ENCODE data around the gene SYNJ1. TPM values are rescaled to one million over a fixed set of nuclear protein-coding genes. Genes with fewer than 3 reads are reported as not detected.
A peak's percentile ranks its signal among the peaks of the same experiment; 100 is the strongest.

SYNJ1 gene
- total and polyA plus RNA-seq, 4 donors = 8.0 to 27.4 (median 13.8) TPM

DNA sequence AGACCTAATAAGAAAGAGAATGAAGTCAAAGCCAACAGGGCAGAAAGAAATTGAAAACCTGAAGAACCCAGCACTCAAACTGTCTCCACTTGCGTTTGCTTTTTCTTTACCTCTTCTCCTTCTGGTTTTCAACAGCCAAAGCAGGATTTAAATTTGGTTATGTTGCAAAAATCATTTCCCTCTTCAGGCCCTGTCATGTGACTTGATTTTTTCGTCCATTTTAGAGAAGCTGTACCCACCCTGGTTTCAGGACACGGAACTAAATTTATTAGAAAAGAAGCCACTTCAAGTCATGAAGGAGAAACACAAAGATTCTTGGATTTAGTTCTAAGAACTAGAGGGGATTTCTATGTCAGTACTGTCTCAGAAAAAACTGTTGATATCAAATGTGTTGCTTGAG is 1.0 kb upstream of the SYNJ1 start:
- intact Hi-C loops (cut with DNase I) = loop anchor here (1.0 to 5.0 kb wide), 2 partner anchors 38 to 43 kb away; no protein-coding TSS in a partner anchor
- Histone ChIP-seq H3K4me1 (ENCODE audit: control insufficient read depth in 1 of 2, insufficient read depth in 2 of 2, low read length in 2 of 2) (peaks cover 0 to under 1% of the 10 kb centered on the region in 2 donors), H3K4me3 (ENCODE audit: low read length in 2 of 2) (peak overlapping the region in 1 of 2 donors; percentile 78), H3K27ac (ENCODE audit: low read depth in 1 of 2, low read length in 2 of 2) (no peak overlapping the region), H3K36me3 (ENCODE audit: control insufficient read depth in 1 of 2, insufficient read depth in 2 of 2, low read length in 1 of 2) (no peaks in the 10 kb centered on the region), H3K27me3 (ENCODE audit: control insufficient read depth in 1 of 2, insufficient read depth in 2 of 2, low read length in 1 of 2) (no peaks in the 10 kb centered on the region), H3K9me3 (ENCODE audit: control insufficient read depth, low read length) (no peaks in the 10 kb centered on the region)
- 65 to 71% methylated on average over 3 of the region's 3 CpGs for WGBS, 2 donors
- ATAC-seq (ENCODE audit: low FRiP score) (no peak), DNase-seq (no peak)

DNA sequence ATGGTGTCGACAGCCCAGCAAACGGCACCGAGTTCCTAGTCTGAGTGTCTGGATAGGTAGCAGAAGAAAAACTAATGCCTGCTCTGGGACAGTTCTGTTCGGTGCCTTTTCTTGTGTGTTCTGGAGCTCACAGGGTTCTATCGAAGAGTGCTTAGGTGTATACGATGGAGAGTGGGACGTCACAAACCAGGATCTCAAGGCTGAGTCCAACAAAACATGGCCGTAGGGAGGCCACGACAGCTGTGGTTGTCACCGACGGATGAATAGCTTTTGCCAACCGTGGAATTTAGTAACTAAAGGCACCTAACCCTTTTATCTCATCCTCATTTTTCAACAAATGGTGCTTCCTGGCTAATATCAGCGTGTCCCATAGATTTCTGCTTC is 635 bp upstream of the SYNJ1 start:
- intact Hi-C loops (cut with DNase I) = loop anchor here (1.0 to 5.0 kb wide), 2 partner anchors 39 to 44 kb away; no protein-coding TSS in a partner anchor
- no peaks in the 10 kb centered on the region for H3K9me3 ChIP-seq (ENCODE audit: control insufficient read depth, low read length)
- DNase-seq (no peak), ATAC-seq (ENCODE audit: low FRiP score) (no peak)
- peak overlapping the region; percentile 58 to 78 for H3K4me3 ChIP-seq (ENCODE audit: low read length in 2 of 2)
- H3K36me3 ChIP-seq (ENCODE audit: control insufficient read depth in 1 of 2, insufficient read depth in 2 of 2, low read length in 1 of 2) = no peaks in the 10 kb centered on the region
- WGBS, 2 donors = 2 to 3% methylated on average over 13 of the region's 13 CpGs
- H3K27ac ChIP-seq (ENCODE audit: low read depth in 1 of 2, low read length in 2 of 2) = peak overlapping the region; percentile 58 to 87
- no peaks in the 10 kb centered on the region for H3K27me3 ChIP-seq (ENCODE audit: control insufficient read depth in 1 of 2, insufficient read depth in 2 of 2, low read length in 1 of 2)
- peaks cover under 1 to 2% of the 10 kb centered on the region in 2 donors for H3K4me1 ChIP-seq (ENCODE audit: control insufficient read depth in 1 of 2, insufficient read depth in 2 of 2, low read length in 2 of 2)

DNA sequence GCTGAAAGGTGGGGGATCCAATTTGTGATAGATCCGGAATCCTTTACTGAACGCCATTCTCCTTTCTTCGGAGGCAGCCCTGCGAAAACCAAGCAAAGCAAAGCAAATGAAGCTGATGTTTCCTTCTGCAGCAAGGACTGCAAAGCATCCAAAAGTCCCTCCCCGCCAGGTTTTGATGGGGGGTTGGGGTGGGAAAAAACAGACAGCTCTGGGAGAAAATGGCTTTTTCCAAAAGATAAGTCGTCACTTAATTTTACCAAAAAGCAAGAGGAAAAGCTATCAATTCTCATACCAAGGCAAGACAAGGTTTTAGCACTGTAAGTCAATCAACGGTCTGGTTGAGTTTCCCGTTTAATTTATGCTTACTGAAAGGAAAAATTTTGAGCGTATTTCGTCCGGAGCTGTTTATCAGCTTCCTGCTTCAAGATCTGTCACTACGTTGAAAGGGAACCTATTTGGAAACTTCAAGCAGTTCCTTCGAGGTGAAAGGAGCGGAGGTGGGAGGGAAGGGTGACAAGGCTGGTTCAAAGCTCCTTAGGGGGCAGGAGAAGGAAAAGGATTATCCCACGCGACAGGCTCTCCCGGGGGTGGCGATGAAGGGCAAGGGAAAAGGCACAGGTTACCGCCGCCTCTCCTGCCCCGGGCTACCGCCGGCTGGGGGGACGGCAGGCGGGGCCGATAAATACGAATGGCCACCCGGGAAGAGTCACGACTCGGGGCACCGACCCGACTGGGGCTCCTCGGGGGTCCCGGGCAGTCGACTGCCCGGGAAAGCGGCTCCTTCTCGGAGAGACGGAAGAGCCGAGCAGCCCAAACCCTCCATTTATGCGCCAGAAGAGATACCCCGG is 750 bp downstream of the SYNJ1 start:
- H3K27me3 ChIP-seq (ENCODE audit: control insufficient read depth in 1 of 2, insufficient read depth in 2 of 2, low read length in 1 of 2) = no peaks in the 10 kb centered on the region
- peaks cover 2 to 8% of the 10 kb centered on the region in 2 donors for H3K4me1 ChIP-seq (ENCODE audit: control insufficient read depth in 1 of 2, insufficient read depth in 2 of 2, low read length in 2 of 2)
- ATAC-seq (ENCODE audit: low FRiP score) (peak; percentile 55), DNase-seq (peak; percentile 52 to 83)
- H3K36me3 ChIP-seq (ENCODE audit: control insufficient read depth in 1 of 2, insufficient read depth in 2 of 2, low read length in 1 of 2) = no peaks in the 10 kb centered on the region
- WGBS, 2 donors = 0% methylated on average over 39 to 42 of the region's 42 CpGs
- H3K4me3 ChIP-seq (ENCODE audit: low read length in 2 of 2) = peak overlapping the region; percentile 64 to 93
- H3K27ac ChIP-seq (ENCODE audit: low read depth in 1 of 2, low read length in 2 of 2) = peak overlapping the region; percentile 68 to 85
- H3K9me3 ChIP-seq (ENCODE audit: control insufficient read depth, low read length) = no peaks in the 10 kb centered on the region
- intact Hi-C loops (cut with DNase I) = loop anchor here in 1 of 2 donors (5.0 kb wide), 1 partner anchor 40 kb away; no protein-coding TSS in a partner anchor

DNA sequence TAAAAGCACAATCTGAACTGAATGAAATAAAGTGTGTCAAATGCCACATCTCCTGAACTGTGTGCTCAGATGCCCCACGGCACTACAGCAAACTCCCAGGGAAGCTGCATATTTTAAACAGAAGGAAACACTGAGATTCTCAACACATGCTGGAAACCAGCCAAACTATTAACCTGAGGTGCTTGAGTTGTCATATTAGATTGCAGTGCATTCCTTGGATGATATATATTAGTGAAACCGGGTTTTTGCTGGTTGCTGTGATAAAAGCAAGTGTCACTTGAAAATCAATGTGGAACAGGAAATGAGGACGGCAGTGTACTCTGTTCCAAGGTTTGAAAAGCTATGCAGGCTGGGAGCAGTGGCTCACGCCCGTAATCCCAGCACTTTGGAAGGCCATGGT is 8.7 kb downstream of the SYNJ1 start:
- Histone ChIP-seq H3K4me3 (ENCODE audit: low read length in 2 of 2) (no peak overlapping the region), H3K36me3 (ENCODE audit: control insufficient read depth in 1 of 2, insufficient read depth in 2 of 2, low read length in 1 of 2) (no peaks in the 10 kb centered on the region), H3K27me3 (ENCODE audit: control insufficient read depth in 1 of 2, insufficient read depth in 2 of 2, low read length in 1 of 2) (no peaks in the 10 kb centered on the region), H3K27ac (ENCODE audit: low read depth in 1 of 2, low read length in 2 of 2) (no peak overlapping the region), H3K4me1 (ENCODE audit: control insufficient read depth in 1 of 2, insufficient read depth in 2 of 2, low read length in 2 of 2) (peaks cover 2 to 8% of the 10 kb centered on the region in 2 donors), H3K9me3 (ENCODE audit: control insufficient read depth, low read length) (no peaks in the 10 kb centered on the region)
- WGBS, 2 donors = 68 to 69% methylated on average over 5 of the region's 5 CpGs
- intact Hi-C loops (cut with DNase I) = no loop called here
- DNase-seq (no peak), ATAC-seq (ENCODE audit: low FRiP score) (no peak)

DNA sequence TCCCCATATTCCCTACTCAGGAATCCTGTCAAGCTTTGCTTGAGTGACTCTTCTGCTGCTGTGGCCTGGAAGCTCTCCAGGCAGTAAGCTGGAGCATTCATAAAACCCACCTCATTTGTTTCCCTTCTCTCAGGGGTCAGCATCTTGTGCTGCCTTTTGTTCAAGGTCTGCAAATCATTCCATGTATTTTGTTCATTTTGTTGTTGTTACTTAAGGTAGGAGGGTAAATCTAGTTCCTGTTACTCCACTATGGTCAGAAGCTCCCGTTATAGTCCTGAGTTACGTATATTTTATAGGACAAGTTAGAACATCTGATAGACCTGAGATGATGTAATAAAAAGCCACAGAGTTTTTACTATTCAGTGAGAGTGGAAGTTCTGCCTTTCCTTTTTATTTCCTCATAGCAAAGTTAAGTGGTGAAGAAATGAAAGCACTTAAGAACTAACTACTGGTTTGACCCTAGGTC is 9.9 kb downstream of the SYNJ1 start:
- H3K27me3 ChIP-seq (ENCODE audit: control insufficient read depth in 1 of 2, insufficient read depth in 2 of 2, low read length in 1 of 2) = no peaks in the 10 kb centered on the region
- no peaks in the 10 kb centered on the region for H3K36me3 ChIP-seq (ENCODE audit: control insufficient read depth in 1 of 2, insufficient read depth in 2 of 2, low read length in 1 of 2)
- no peak overlapping the region for H3K4me3 ChIP-seq (ENCODE audit: low read length in 2 of 2)
- H3K27ac ChIP-seq (ENCODE audit: low read depth in 1 of 2, low read length in 2 of 2) = no peak overlapping the region
- WGBS, 2 donors = 93 to 100% methylated on average over 2 of the region's 2 CpGs
- ATAC-seq (ENCODE audit: low FRiP score) (no peak), DNase-seq (no peak)
- intact Hi-C loops (cut with DNase I) = no loop called here
- peaks cover 0 to 3% of the 10 kb centered on the region in 2 donors for H3K4me1 ChIP-seq (ENCODE audit: control insufficient read depth in 1 of 2, insufficient read depth in 2 of 2, low read length in 2 of 2)
- no peaks in the 10 kb centered on the region for H3K9me3 ChIP-seq (ENCODE audit: control insufficient read depth, low read length)

DNA sequence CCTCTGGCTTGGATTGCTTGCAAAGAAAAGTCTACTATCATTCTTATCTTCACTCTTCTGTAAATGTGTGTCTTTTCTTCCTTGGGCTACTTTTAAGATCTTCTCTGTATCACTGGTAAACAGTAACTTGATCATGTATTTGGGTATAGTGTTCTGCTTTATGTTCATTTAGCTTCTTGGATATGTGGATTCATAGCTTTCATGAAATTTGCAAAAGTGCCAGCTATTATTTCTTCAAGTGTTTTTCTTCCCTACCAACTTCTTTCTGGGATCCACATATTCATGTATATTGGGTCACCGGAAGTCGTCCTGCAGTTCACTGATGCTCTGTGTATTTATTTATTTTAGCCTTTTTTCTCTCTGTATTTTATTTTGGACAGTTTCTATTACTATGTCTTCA is 11.3 kb downstream of the SYNJ1 start:
- no peak overlapping the region for H3K27ac ChIP-seq (ENCODE audit: low read depth in 1 of 2, low read length in 2 of 2)
- DNase-seq (no peak), ATAC-seq (ENCODE audit: low FRiP score) (no peak)
- 93 to 95% methylated on average over 2 of the region's 2 CpGs for WGBS, 2 donors
- H3K36me3 ChIP-seq (ENCODE audit: control insufficient read depth in 1 of 2, insufficient read depth in 2 of 2, low read length in 1 of 2) = no peaks in the 10 kb centered on the region
- no peaks in the 10 kb centered on the region for H3K9me3 ChIP-seq (ENCODE audit: control insufficient read depth, low read length)
- intact Hi-C loops (cut with DNase I) = no loop called here
- H3K4me3 ChIP-seq (ENCODE audit: low read length in 2 of 2) = no peak overlapping the region
- H3K27me3 ChIP-seq (ENCODE audit: control insufficient read depth in 1 of 2, insufficient read depth in 2 of 2, low read length in 1 of 2) = no peaks in the 10 kb centered on the region
- H3K4me1 ChIP-seq (ENCODE audit: control insufficient read depth in 1 of 2, insufficient read depth in 2 of 2, low read length in 2 of 2) = peaks cover 0 to 3% of the 10 kb centered on the region in 2 donors

DNA sequence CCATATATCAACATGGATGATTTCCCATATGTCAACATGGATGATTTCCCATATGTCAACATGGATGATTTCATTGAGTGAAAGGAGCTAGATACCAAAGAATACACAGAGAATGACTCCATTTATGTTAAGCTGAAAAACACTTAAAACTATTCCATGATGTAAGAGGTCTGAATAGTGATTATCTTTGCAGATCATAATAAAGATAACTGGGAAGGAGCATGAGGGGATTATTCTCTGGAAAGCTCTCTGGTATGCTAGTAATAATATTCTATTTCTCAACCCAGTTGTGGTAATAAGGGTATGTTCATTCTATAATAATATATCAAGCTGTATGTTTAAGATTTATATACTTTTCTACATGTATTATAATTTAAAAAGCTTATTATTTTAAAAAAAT is 14.1 kb downstream of the SYNJ1 start:
- ATAC-seq (ENCODE audit: low FRiP score) (no peak), DNase-seq (no peak)
- H3K27me3 ChIP-seq (ENCODE audit: control insufficient read depth in 1 of 2, insufficient read depth in 2 of 2, low read length in 1 of 2) = no peaks in the 10 kb centered on the region
- no peaks in the 10 kb centered on the region for H3K36me3 ChIP-seq (ENCODE audit: control insufficient read depth in 1 of 2, insufficient read depth in 2 of 2, low read length in 1 of 2)
- intact Hi-C loops (cut with DNase I) = no loop called here
- peaks cover 0 to 3% of the 10 kb centered on the region in 2 donors for H3K4me1 ChIP-seq (ENCODE audit: control insufficient read depth in 1 of 2, insufficient read depth in 2 of 2, low read length in 2 of 2)
- no peak overlapping the region for H3K27ac ChIP-seq (ENCODE audit: low read depth in 1 of 2, low read length in 2 of 2)
- H3K4me3 ChIP-seq (ENCODE audit: low read length in 2 of 2) = no peak overlapping the region
- no peaks in the 10 kb centered on the region for H3K9me3 ChIP-seq (ENCODE audit: control insufficient read depth, low read length)

DNA sequence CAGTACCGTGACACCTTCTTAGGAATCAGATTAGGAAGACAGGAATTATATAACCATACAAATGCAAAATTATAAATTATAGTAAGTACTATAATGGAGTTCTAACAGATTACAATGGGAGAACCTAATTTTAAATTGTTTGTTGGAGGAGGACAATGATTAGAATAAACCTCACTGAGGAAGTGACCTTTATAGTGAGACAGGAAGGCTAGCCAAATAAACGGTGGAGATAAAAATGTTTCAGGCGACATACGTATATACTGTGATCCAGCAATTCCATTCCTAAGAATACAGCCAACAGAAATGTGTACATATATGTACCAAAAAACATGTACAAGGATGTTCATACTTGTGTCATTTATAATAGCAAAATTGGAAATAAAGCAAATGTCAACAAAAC is 15.2 kb downstream of the SYNJ1 start:
- DNase-seq = no peak
- no peaks in the 10 kb centered on the region for H3K36me3 ChIP-seq (ENCODE audit: control insufficient read depth in 1 of 2, insufficient read depth in 2 of 2, low read length in 1 of 2)
- peaks cover 0 to 3% of the 10 kb centered on the region in 2 donors for H3K4me1 ChIP-seq (ENCODE audit: control insufficient read depth in 1 of 2, insufficient read depth in 2 of 2, low read length in 2 of 2)
- intact Hi-C loops (cut with DNase I) = no loop called here
- no peak overlapping the region for H3K27ac ChIP-seq (ENCODE audit: low read depth in 1 of 2, low read length in 2 of 2)
- no peaks in the 10 kb centered on the region for H3K27me3 ChIP-seq (ENCODE audit: control insufficient read depth in 1 of 2, insufficient read depth in 2 of 2, low read length in 1 of 2)
- ATAC-seq (ENCODE audit: low FRiP score) = no peak
- 49 to 50% methylated on average over 4 of the region's 4 CpGs for WGBS, 2 donors
- no peaks in the 10 kb centered on the region for H3K9me3 ChIP-seq (ENCODE audit: control insufficient read depth, low read length)
- H3K4me3 ChIP-seq (ENCODE audit: low read length in 2 of 2) = no peak overlapping the region

DNA sequence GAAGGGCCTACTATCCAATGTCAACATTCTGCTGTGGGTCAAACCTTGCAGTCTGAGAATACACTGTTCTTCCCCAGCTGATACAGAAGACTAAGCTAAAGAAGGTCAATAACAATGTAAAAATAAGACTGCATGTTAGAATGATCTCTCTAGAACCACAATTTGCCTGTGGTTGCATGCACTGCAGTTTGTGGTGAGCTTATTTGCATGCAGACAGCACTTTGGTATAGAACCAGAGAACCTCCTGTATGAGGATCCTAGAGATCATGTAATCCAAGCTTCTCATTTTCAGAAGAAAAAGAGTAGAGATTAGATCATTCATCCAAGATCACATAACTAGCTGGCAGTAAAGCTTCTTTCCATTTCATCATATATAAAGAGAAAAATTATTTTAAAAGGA is 15.8 kb downstream of the SYNJ1 start:
- ATAC-seq (ENCODE audit: low FRiP score) = no peak
- H3K36me3 ChIP-seq (ENCODE audit: control insufficient read depth in 1 of 2, insufficient read depth in 2 of 2, low read length in 1 of 2) = no peaks in the 10 kb centered on the region
- no peak overlapping the region for H3K27ac ChIP-seq (ENCODE audit: low read depth in 1 of 2, low read length in 2 of 2)
- no peak for DNase-seq
- no peak overlapping the region for H3K4me3 ChIP-seq (ENCODE audit: low read length in 2 of 2)
- H3K4me1 ChIP-seq (ENCODE audit: control insufficient read depth in 1 of 2, insufficient read depth in 2 of 2, low read length in 2 of 2) = peaks cover 0 to 3% of the 10 kb centered on the region in 2 donors
- no peaks in the 10 kb centered on the region for H3K9me3 ChIP-seq (ENCODE audit: control insufficient read depth, low read length)
- intact Hi-C loops (cut with DNase I) = no loop called here
- H3K27me3 ChIP-seq (ENCODE audit: control insufficient read depth in 1 of 2, insufficient read depth in 2 of 2, low read length in 1 of 2) = no peaks in the 10 kb centered on the region
